ENCODE results near the gene C17orf50. TPM values are rescaled to one million over a fixed set of nuclear protein-coding genes. Genes with fewer than 3 reads are reported as not detected.

Gene C17orf50
- total RNA-seq, 1 donor from 2014 or later, result not detected

DNA sequence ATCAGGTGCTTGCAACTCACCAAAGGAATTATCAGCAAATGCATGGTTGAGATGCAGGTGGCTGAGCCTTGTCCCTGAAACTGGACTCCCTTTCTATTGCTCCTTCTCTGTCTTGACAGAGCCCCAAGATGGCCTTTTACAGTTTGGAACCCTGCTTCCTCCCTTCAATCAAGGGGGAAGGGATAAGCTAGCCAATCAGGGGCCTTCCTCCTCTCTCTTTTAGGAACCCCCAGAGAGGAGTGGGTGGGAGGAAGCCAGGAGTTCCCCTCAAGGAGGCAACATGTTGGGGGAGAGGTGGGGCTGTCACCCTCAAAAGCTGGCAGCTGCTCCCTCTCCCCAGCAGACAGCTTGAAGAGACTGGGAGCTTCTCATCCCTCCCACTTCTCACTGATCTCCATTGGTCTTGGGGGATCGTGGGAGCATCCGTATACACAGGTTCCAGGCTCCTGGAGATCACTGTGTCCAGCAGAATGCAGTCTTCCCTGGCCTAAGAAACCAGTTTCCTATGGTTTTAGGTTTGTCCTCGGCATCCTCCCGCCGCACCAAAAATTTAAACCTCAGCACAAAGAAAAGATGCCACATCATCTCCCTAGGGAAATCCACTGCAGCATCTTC is 22.1 kb upstream of the C17orf50 start:
- DNase-seq (ENCODE audit: low spot score), result no peak
- Mint-ChIP-seq H3K27ac (ENCODE audit: unreplicated experiment) (no peak overlapping the region), H3K9me3 (ENCODE audit: low read depth) (no peaks in the 10 kb centered on the region), H3K4me3 (ENCODE audit: unreplicated experiment) (no peak overlapping the region), H3K4me1 (ENCODE audit: low read depth) (peaks cover 6% of the 10 kb centered on the region), H3K27me3 (ENCODE audit: low read depth) (peaks cover 26% of the 10 kb centered on the region), H3K36me3 (ENCODE audit: low read depth) (peaks cover 2% of the 10 kb centered on the region)
- TF ChIP-seq, protein P1, sequence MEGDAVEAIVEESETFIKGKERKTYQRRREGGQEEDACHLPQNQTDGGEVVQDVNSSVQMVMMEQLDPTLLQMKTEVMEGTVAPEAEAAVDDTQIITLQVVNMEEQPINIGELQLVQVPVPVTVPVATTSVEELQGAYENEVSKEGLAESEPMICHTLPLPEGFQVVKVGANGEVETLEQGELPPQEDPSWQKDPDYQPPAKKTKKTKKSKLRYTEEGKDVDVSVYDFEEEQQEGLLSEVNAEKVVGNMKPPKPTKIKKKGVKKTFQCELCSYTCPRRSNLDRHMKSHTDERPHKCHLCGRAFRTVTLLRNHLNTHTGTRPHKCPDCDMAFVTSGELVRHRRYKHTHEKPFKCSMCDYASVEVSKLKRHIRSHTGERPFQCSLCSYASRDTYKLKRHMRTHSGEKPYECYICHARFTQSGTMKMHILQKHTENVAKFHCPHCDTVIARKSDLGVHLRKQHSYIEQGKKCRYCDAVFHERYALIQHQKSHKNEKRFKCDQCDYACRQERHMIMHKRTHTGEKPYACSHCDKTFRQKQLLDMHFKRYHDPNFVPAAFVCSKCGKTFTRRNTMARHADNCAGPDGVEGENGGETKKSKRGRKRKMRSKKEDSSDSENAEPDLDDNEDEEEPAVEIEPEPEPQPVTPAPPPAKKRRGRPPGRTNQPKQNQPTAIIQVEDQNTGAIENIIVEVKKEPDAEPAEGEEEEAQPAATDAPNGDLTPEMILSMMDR (IDR thresholded peaks at IDR 0.05), result no peak

DNA sequence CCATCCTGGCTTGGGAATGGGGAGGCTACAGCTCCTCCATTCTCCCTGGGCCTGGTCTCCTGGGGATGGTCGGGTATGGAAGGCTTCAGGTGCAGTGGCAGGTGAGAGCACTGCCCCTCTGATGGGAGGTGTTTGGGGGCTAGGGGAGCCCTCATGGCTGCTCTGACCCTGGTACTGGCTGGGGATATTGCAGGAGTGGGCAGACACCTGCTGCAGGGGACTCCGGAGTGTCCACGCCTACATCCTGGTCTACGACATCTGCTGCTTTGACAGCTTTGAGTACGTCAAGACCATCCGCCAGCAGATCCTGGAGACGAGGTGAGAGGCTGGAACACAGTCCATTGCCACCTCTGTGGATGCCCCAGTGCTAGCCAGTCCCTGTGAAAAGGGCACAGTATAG is 20.5 kb upstream of the C17orf50 start:
- peaks cover 6% of the 10 kb centered on the region for H3K4me1 Mint-ChIP-seq (ENCODE audit: low read depth)
- no peaks in the 10 kb centered on the region for H3K9me3 Mint-ChIP-seq (ENCODE audit: low read depth)
- no peak overlapping the region for H3K27ac Mint-ChIP-seq (ENCODE audit: unreplicated experiment)
- H3K27me3 Mint-ChIP-seq (ENCODE audit: low read depth), result peaks cover 27% of the 10 kb centered on the region
- peaks cover 2% of the 10 kb centered on the region for H3K36me3 Mint-ChIP-seq (ENCODE audit: low read depth)
- no peak for DNase-seq (ENCODE audit: low spot score)
- no peak overlapping the region for H3K4me3 Mint-ChIP-seq (ENCODE audit: unreplicated experiment)
- TF ChIP-seq, protein P1 (IDR thresholded peaks at IDR 0.05), result no peak

DNA sequence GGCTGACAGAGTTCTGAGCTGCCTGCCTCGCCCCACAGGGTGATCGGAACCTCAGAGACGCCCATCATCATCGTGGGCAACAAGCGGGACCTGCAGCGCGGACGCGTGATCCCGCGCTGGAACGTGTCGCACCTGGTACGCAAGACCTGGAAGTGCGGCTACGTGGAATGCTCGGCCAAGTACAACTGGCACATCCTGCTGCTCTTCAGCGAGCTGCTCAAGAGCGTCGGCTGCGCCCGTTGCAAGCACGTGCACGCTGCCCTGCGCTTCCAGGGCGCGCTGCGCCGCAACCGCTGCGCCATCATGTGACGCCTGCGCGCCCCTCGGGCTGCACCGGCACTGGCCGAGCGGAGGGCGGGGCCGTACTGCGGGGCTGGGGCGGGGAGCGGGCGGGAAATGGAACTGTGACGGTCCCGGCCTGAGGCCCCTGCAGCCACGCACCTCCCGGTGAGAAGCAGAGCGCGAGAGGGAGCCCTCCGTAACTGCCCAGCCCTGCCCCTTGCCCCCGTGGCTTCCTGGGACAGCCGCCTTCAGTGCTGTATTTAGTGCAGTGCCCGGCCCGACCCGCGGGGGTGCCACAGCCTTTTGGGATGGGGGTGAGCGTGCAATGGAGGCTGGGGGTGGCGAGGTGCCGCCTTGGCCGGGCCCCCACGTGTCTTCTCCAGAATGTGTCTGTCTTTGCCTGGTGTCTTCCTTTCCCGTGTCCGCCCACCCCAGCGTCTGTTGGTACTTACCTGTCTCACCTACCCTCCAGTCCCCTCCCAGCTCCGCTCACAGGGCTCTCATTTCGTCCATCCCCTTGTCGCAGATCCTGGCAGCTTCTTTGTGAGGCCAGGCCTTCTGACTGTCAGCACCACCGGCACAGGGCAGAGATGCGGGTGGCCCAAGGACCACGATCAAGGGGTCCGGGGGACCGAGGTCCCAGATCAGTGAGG is 19.4 kb upstream of the C17orf50 start:
- peaks cover 6% of the 10 kb centered on the region for H3K4me1 Mint-ChIP-seq (ENCODE audit: low read depth)
- peaks cover 2% of the 10 kb centered on the region for H3K36me3 Mint-ChIP-seq (ENCODE audit: low read depth)
- TF ChIP-seq, protein P1 (IDR thresholded peaks at IDR 0.05), result peak; percentile 21
- no peaks in the 10 kb centered on the region for H3K9me3 Mint-ChIP-seq (ENCODE audit: low read depth)
- no peak for DNase-seq (ENCODE audit: low spot score)
- H3K4me3 Mint-ChIP-seq (ENCODE audit: unreplicated experiment), result no peak overlapping the region
- no peak overlapping the region for H3K27ac Mint-ChIP-seq (ENCODE audit: unreplicated experiment)
- H3K27me3 Mint-ChIP-seq (ENCODE audit: low read depth), result peaks cover 27% of the 10 kb centered on the region

DNA sequence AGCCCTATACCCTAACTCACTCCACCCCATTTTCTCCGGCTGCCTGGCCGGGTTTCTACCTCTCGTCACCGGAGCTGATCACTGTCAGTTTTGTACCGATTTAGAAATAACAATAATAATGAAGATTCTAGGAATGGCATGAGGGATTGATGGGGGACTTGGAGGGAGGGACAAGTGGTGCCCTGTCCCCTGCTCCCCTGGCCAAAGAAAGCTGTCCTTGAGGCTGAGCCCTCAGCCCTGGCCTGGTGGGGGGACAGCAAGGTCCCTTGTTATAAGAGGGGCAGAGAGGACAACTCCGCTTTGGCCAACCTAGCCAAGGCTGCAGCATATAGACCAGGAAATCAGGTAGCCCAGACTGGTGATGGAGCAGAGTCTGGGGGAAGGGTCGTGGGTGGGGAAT is 18.2 kb upstream of the C17orf50 start:
- Mint-ChIP-seq H3K27me3 (ENCODE audit: low read depth) (peaks cover 27% of the 10 kb centered on the region), H3K27ac (ENCODE audit: unreplicated experiment) (no peak overlapping the region), H3K36me3 (ENCODE audit: low read depth) (peaks cover 2% of the 10 kb centered on the region), H3K4me1 (ENCODE audit: low read depth) (peaks cover 6% of the 10 kb centered on the region), H3K9me3 (ENCODE audit: low read depth) (no peaks in the 10 kb centered on the region), H3K4me3 (ENCODE audit: unreplicated experiment) (no peak overlapping the region)
- TF ChIP-seq, protein P1 (IDR thresholded peaks at IDR 0.05), result no peak
- DNase-seq (ENCODE audit: low spot score), result no peak

DNA sequence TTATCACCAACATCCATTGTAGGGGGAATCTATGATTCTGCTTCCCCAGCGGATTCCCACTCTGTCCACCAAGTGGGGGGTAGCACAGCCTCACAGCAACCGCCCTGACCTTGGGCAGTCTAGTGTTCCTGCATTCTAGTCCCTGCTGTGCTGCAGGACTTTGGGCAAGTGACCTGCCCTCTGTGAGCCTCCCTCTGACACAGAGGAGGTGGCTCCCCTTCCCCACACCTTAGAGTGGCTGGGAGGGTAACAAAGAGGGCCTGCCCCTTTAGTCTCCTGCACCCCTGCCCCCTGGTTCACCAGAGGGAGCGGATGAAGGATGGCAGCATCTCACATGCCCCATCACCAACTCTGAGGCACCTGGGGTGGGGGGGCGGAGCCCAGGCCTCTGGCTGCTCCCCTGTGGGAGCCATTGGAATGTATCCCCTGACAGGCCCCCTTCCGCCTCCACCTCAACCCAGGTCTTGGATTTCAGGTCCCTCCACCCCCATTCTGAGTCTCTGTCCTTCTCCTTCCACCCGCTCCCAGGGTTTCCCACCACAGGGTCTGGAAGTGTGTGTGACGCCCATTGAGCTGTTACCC is 17.7 kb upstream of the C17orf50 start:
- Mint-ChIP-seq H3K4me1 (ENCODE audit: low read depth) (peaks cover 6% of the 10 kb centered on the region), H3K4me3 (ENCODE audit: unreplicated experiment) (no peak overlapping the region), H3K36me3 (ENCODE audit: low read depth) (peaks cover 2% of the 10 kb centered on the region), H3K27ac (ENCODE audit: unreplicated experiment) (no peak overlapping the region), H3K27me3 (ENCODE audit: low read depth) (peaks cover 27% of the 10 kb centered on the region), H3K9me3 (ENCODE audit: low read depth) (no peaks in the 10 kb centered on the region)
- no peak for DNase-seq (ENCODE audit: low spot score)
- TF ChIP-seq, protein P1 (IDR thresholded peaks at IDR 0.05), result no peak

Measured in chondrocyte (in vitro differentiated cells).